Measurements from ENCODE around the gene DRC7. TPM values are rescaled to one million over a fixed set of nuclear protein-coding genes. Genes with fewer than 3 reads are reported as not detected.

Gene DRC7
- total RNA-seq, 1 experiment from 2014 or later: 0.72 TPM

DNA sequence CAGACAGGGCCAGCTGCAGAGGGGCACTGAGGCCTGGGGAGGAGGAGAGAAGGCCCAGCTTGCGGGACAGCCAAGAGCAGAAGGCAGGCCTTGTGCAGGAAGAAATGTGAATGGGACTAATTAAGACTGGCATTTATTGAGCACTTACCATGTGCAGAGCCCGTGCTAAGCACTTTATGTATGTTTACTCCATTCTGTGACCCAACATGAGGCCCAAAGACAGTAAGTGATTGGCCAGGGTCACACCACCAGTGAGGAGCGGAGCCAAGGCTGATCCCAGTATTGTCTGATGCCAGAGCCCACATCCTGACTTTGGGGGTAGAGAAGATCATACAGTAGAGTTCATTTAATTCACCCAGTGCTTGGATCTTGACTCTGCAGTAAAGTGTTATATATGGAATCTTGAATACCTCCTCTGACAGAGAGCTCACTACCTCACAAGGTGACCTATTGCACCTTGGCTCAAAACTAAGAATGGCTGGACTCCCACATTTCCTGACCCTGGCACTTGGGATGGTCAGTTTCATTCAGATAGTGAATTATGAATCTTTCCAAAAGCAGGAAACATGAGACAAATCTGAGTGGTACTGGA, 54.6 kb downstream of the DRC7 start:
- Histone ChIP-seq H3K18ac (ENCODE audit: insufficient read length, low read depth, low read length) (no peak overlapping the region), H3K79me2 (ENCODE audit: insufficient read depth, low read length) (no peaks in the 10 kb centered on the region), H3K9ac (ENCODE audit: extremely low read depth, insufficient read length, low read length) (no peak overlapping the region), H4K20me1 (ENCODE audit: control insufficient read depth, insufficient read depth, insufficient read length) (no peaks in the 10 kb centered on the region), H3K27me3 (ENCODE audit: insufficient read depth, low read length) (no peaks in the 10 kb centered on the region), H2BK5ac (ENCODE audit: insufficient read length, low read length) (no peak overlapping the region), H3K79me1 (ENCODE audit: insufficient read depth, low read depth, low read length, poor library complexity, severe bottlenecking) (no peaks in the 10 kb centered on the region), H2AK5ac (ENCODE audit: insufficient read length, low read length) (no peak overlapping the region), H4K5ac (ENCODE audit: insufficient read length, low read depth, low read length) (no peak overlapping the region), H3K23me2 (ENCODE audit: insufficient read length, low read depth, low read length, poor library complexity, severe bottlenecking) (no peaks in the 10 kb centered on the region), H3K23ac (ENCODE audit: insufficient read length, low read depth, low read length) (no peak overlapping the region), H2BK20ac (ENCODE audit: low read depth, low read length, poor library complexity, severe bottlenecking) (no peak overlapping the region), H2AFZ (ENCODE audit: low read length) (no peak overlapping the region), H2BK12ac (ENCODE audit: insufficient read length, low read depth, low read length) (no peak overlapping the region), H4K91ac (ENCODE audit: insufficient read length, low read depth, low read length) (no peak overlapping the region), H3K4ac (ENCODE audit: low read depth, low read length) (no peak overlapping the region), H3K4me2 (ENCODE audit: insufficient read depth, insufficient read length, low read length) (no peak overlapping the region), H3T11ph (ENCODE audit: low read length) (no peak overlapping the region), H2BK120ac (ENCODE audit: low read depth, low read length, poor library complexity, severe bottlenecking) (no peak overlapping the region), H2BK15ac (ENCODE audit: low read depth, low read length) (no peak overlapping the region), H3K9me3 (ENCODE audit: control insufficient read depth, low read depth, low read length) (no peaks in the 10 kb centered on the region), H3K56ac (ENCODE audit: insufficient read length, low read depth, low read length) (no peak overlapping the region), H4K8ac (replicated peaks; ENCODE audit: insufficient read length, low read depth, low read length) (no peak overlapping the region), H3K27ac (ENCODE audit: insufficient read length, low read depth, low read length) (no peak overlapping the region), H3K4me1 (ENCODE audit: insufficient read depth, low read length) (no peaks in the 10 kb centered on the region), H3K14ac (ENCODE audit: insufficient read depth, low read length) (no peak overlapping the region)
- no peak overlapping the region for H3K27ac Mint-ChIP-seq
- H3K9me3 Mint-ChIP-seq: no peaks in the 10 kb centered on the region
- H3K4me3 Mint-ChIP-seq: no peak overlapping the region
- no CpG with 5 or more reads among the region's 3 CpGs for WGBS (ENCODE audit: extremely low coverage, insufficient read length, low lambda C conversion rate)
- no peak for DNase-seq
- peaks cover 3 to 15% (median 11%) of the 10 kb centered on the region in 3 experiments; a peak in 4 of 7 replicates for H3K36me3 Mint-ChIP-seq (ENCODE audit: insufficient read depth in 1 of 3, low read depth in 3 of 3)
- no peaks in the 10 kb centered on the region; the same call in 1 of the 2 replicates for H3K27me3 Mint-ChIP-seq (ENCODE audit: low read depth)
- no peaks in the 10 kb centered on the region for H3K4me1 Mint-ChIP-seq
- TF ChIP-seq, protein P1, sequence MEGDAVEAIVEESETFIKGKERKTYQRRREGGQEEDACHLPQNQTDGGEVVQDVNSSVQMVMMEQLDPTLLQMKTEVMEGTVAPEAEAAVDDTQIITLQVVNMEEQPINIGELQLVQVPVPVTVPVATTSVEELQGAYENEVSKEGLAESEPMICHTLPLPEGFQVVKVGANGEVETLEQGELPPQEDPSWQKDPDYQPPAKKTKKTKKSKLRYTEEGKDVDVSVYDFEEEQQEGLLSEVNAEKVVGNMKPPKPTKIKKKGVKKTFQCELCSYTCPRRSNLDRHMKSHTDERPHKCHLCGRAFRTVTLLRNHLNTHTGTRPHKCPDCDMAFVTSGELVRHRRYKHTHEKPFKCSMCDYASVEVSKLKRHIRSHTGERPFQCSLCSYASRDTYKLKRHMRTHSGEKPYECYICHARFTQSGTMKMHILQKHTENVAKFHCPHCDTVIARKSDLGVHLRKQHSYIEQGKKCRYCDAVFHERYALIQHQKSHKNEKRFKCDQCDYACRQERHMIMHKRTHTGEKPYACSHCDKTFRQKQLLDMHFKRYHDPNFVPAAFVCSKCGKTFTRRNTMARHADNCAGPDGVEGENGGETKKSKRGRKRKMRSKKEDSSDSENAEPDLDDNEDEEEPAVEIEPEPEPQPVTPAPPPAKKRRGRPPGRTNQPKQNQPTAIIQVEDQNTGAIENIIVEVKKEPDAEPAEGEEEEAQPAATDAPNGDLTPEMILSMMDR (conservative IDR thresholded peaks at IDR 0.05): no peak
